ENCODE data around the gene CERS4. TPM values are rescaled to one million over a fixed set of nuclear protein-coding genes. Genes with fewer than 3 reads are reported as not detected.

CERS4 gene
- total RNA-seq, 1 donor from 2014 or later: 81.5 TPM

- TF ChIP-seq POLR2A (IDR thresholded peaks at IDR 0.05) (no peak), POLR2AphosphoS5 (IDR thresholded peaks at IDR 0.05; ENCODE audit: insufficient read depth in 1 of 2, low read depth in 1 of 2) (no peak), CTCF (IDR thresholded peaks at IDR 0.05) (no peak)
- Histone ChIP-seq H3K36me3 (peaks cover 0 to 5% of the 10 kb centered on the region in 2 donors), H3K9me3 (peaks cover 9% of the 10 kb centered on the region), H3K27ac (no peak overlapping the region), H3K27me3 (no peaks in the 10 kb centered on the region), H3K4me1 (peaks cover 6% of the 10 kb centered on the region), H3K4me3 (no peak overlapping the region)
- no peak for DNase-seq (ENCODE audit: extremely low spot score in 2 of 2)
- intact Hi-C loops (cut with DNase I): no loop called here
These were observed 24.2 kb downstream of the CERS4 start for GRCh38 chr19:8233370-8233769.

DNA sequence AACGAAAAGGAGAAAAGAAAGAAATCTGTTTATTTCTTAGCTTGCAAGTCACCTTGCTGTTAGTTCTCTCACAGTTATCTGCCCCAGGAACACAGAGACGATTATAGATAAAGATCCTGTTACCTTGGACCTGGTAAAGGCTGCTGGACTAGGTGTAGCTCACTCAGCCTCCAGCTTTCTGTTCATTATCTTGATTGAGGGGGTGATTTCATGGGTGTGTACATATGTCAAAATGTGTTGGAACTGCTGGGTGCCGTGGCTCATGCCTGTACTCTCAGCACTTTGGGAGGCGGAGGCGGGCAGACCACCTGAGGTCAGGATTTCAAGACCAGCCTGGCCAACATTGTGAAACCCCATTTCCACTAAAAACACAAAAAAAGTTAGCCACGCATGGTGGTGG is 27.9 kb downstream of the CERS4 start:
- intact Hi-C loops (cut with DNase I): no loop called here
- DNase-seq (ENCODE audit: extremely low spot score in 2 of 2): no peak
- no peak overlapping the region for H3K27ac ChIP-seq

GRCh38 chr19:8238251-8238650 is 29.1 kb downstream of the CERS4 start:
- H3K4me3 ChIP-seq: no peak overlapping the region
- H3K4me1 ChIP-seq: peaks cover 33% of the 10 kb centered on the region
- no peaks in the 10 kb centered on the region for H3K27me3 ChIP-seq
- no peak for DNase-seq (ENCODE audit: extremely low spot score in 2 of 2)
- no peaks in the 10 kb centered on the region for H3K36me3 ChIP-seq
- TF ChIP-seq CTCF (IDR thresholded peaks at IDR 0.05) (no peak), POLR2AphosphoS5 (IDR thresholded peaks at IDR 0.05; ENCODE audit: insufficient read depth in 1 of 2, low read depth in 1 of 2) (no peak), POLR2A (IDR thresholded peaks at IDR 0.05) (no peak)
- peak overlapping the region; percentile 55 for H3K27ac ChIP-seq
- intact Hi-C loops (cut with DNase I): no loop called here
- no peaks in the 10 kb centered on the region for H3K9me3 ChIP-seq

More for the DNA sequence above, 27.9 kb downstream of the CERS4 start:
- Histone ChIP-seq H3K27me3 (no peaks in the 10 kb centered on the region), H3K9me3 (no peaks in the 10 kb centered on the region), H3K36me3 (no peaks in the 10 kb centered on the region), H3K4me3 (no peak overlapping the region), H3K4me1 (peaks cover 33% of the 10 kb centered on the region)
- TF ChIP-seq CTCF (IDR thresholded peaks at IDR 0.05) (no peak), POLR2AphosphoS5 (IDR thresholded peaks at IDR 0.05; ENCODE audit: insufficient read depth in 1 of 2, low read depth in 1 of 2) (no peak)

GRCh38 chr19:8239528-8240273 is 30.5 kb downstream of the CERS4 start:
- H3K4me1 ChIP-seq: peaks cover 33% of the 10 kb centered on the region

More at GRCh38 chr19:8239528-8240273, 30.5 kb downstream of the CERS4 start:
- Histone ChIP-seq H3K36me3 (no peaks in the 10 kb centered on the region), H3K9me3 (no peaks in the 10 kb centered on the region), H3K4me3 (no peak overlapping the region), H3K27me3 (no peaks in the 10 kb centered on the region), H3K27ac (peak overlapping the region; percentile 48)
- TF ChIP-seq CTCF (IDR thresholded peaks at IDR 0.05): no peak
- TF ChIP-seq POLR2AphosphoS5 (IDR thresholded peaks at IDR 0.05; ENCODE audit: insufficient read depth in 1 of 2, low read depth in 1 of 2): no peak
- no peak for TF ChIP-seq POLR2A (IDR thresholded peaks at IDR 0.05)
- intact Hi-C loops (cut with DNase I): no loop called here
- DNase-seq (ENCODE audit: extremely low spot score in 2 of 2): no peak

Data from vagina (tissue), 2 donors.